Fibroblast of skin of scalp (primary cell): ENCODE measurements around the gene TSPAN2.

Experiments used
- DNase-seq: peaks from one replicate; pipeline ENCODE4 v3.0.0-alpha.2; 2013

TSPAN2 gene

DNA sequence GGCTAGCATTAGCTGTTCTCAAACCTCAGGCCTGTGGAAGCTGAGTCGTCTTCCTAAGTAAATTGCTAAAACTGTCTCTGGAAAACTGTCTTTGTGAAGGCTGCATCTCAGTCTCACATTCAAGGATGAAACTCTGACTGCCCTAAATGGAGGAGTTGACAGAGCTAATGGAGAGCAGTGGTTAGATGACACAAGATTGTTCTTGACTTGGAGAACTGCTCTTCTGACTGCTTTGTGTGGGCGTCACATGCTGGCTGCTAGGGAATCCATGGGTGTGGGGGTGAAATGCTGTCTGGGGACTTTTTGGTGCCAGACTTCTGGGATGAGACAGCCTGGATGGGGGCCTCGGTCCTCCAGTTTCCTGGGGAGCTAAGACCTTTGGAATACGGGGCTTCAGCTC is 24.5 kb upstream of the TSPAN2 start:
- no peak for DNase-seq

GRCh38 chr1:115112496-115113375 is 23.4 kb upstream of the TSPAN2 start:
- DNase-seq: no peak

- no peak for DNase-seq
These were observed 18.4 kb upstream of the TSPAN2 start for GRCh38 chr1:115107516-115108260.

GRCh38 chr1:115105831-115106230 is 16.5 kb upstream of the TSPAN2 start:
- DNase-seq: no peak

DNA sequence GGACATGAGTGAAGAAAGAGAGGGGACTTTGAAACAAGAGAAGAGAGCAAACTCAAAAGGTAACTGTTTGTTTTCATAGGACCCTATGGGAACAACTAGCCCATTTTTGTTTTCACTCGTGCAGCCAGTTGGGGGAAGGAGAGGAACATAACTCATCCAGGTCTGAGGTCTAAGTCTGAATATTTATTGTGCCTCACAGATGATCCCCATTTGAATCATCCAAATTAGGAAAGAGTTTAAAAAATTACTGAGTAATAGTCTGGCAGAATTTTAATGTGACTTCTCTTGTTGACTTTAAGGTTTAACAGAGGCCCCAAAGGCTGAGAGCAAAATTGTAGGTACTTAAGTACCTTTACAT is 10.4 kb upstream of the TSPAN2 start:
- no peak for DNase-seq

DNA sequence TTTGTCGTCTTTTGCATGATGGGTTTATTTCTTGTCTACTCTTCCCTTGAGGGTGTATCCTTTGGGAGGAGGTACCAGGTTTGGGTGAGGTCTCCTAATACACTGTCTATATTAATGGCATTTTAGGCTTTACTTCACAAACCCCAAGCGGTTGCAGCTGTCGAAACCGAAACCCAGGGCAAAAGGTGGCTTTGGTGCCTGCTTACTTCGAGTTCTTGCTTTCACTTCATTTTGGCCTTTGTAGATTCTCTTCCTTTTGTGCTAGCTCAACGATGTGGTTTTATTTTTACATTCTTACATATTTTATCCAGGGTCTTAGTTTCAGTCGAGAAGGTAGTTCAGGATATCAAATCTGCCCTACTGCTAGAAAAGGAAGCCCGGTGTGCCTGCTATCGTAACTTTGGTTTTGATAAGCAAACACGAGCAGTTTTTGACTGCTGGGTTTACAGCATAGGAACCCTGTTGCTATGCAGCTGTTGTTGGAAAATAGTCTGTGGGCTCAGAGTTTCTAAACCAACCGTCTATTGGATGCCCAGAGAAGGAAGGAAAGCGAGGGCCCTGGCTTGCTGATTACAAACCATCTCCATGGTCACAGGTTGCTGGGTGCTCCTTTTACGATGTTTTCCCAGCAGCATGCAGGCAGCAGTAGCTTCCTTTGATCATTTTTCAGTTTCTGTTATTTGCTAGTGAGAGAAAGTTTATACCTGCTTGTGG is 9.8 kb upstream of the TSPAN2 start:
- DNase-seq: peak; percentile 20

DNA sequence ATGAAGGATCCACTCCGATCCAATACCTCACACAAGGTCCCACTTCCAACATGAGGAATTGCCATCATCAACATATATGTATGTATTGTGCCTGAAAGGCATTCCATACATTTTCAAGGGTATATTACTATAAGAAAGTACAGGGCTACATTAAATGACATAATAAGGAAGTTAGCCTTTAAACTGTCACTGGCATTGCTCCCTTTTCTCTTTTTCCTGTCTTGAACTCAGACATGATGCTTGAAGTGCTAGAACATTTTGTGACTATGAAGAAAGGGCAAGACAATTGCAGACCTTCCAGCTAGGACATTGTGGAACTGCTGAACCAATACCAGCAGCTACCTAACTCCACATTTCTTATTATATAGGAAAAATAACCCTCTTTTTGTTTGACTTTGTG is 2.9 kb upstream of the TSPAN2 start:
- no peak for DNase-seq

DNA sequence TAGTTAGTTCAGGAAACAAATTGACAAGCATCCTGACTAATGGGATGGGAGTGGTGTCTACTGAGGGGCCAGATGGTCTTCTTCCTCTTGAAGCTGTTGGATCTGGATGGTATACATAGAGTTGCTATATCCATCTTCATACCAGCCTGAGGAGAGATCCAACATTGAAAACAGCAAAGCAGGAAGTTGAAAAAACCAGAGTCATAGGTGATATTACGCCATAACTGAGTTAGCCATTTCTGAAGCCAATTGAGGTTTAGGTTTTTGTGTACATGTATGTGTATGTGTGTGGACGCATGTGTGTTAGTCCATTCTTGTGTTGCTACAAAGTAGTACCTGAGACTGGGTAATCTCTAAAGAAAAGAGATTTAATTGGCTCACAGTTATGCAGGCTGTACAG is 2.3 kb upstream of the TSPAN2 start:
- DNase-seq: no peak

DNA sequence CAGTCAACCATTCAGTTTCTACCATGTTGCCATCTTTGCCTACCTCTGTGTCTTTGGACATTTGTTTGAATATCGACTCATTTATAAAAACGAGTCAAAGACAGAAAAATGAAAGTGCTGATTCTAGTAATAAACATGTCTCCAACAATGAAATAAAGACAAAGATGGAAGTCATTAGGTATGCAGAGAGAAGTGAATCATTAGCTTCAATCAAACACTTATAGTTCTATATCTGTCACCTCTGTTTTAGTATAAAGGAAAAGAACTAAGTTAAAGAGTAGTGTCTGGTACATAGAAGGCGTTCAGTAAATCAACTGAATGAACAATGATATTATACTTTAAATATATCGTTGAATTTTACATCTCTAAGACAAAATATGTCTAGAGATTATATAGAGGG is 1.7 kb upstream of the TSPAN2 start:
- no peak for DNase-seq

- no peak for DNase-seq
These were observed 1.2 kb upstream of the TSPAN2 start for GRCh38 chr1:115090540-115090939.

DNA sequence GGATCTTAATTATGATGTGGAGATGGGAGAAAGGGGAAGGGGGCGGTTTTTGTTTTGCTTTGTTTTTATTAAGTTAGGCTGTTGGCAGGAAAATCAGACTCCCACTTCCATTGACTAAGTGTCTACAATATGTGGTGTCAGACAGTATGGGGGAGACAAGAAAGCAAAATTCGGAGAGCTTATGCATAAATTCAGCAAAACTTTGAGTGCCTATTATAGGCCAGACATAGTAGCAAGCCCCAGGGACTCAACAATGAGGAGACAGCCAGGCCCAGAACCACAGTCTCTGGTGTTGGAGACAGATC is 835 bp upstream of the TSPAN2 start:
- DNase-seq: no peak

DNA sequence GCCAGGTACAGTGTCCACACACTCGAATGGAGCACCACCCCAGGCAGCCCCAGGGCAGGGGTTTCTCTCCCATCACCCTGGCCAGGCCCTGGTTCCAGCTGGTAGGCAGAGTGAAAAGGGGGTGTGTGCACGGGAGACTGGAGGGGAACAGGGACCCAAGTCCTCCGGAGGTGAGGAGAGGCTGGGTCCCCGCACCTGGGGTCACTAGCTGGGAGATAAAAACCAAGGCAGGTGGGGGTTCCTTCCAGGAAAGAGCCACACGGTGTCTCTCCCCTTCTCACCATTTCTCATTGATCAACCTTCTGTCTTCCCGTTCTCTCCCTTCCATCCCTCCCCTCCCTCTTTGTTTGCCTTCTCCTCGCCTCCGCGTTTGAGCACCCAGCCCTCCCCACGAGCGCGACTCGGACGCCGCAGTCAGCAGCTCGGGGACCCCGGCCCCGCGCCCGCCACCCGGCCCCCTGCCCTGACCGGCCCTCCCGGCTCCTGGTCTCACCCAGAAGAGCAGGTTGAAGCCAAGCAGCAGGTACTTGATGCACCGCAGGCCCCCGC is 358 bp downstream of the TSPAN2 start:
- DNase-seq: no peak

DNA sequence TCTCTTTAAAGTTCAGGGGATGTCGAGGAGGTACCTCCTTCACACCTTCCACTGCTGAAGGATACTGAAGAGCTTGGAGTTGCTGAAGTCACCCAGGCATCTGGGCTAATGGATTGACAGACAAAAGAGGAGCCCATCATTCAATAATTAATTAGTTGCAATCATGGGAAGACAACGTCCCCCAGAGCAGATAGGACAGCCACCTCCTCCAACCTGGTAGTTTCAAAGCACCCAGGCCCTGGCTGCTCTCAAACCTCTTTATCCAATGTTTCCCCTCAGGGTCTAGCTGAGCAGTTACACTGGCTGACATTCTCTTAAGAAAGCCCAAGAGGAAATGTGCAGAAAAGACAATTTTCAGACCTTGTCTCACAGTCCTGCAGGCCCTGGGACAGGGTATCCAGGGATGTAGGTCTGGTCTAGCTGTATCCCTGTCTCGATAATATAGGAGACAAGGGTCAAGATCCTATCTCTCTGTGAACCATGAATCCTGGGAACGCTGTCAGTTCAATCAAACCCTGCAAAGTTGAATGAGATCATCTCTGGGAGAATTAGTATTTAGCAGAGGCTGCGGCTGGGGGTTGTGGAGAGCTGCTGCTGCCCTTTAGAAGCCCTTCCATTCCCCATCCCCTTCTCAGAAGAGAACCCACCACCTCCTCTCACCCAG is 1.1 kb downstream of the TSPAN2 start:
- no peak for DNase-seq

GRCh38 chr1:115086176-115086830 is 3.0 kb downstream of the TSPAN2 start:
- DNase-seq: no peak

GRCh38 chr1:115084902-115085511 is 4.3 kb downstream of the TSPAN2 start:
- DNase-seq: no peak

- no peak for DNase-seq
These were observed 6.4 kb downstream of the TSPAN2 start for GRCh38 chr1:115082949-115083348.

DNA sequence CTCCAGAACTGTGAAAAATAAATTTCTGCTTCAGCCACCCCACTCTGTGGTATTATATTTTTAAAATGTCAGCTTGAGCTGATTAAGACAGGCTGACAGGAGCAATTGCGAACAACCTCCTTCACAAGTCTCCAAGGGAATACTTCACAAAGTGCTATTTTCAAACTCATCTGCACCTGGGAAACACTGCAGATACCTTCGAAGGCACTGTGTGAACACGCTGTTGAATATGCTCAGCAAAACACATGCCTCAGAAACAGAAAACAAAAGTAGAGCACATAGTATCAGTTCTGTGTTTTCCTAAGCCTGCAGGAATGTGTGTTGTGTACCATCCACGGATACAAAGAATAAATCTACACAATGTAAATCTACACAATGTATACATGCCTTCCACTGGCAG is 10.6 kb downstream of the TSPAN2 start:
- no peak for DNase-seq

DNA sequence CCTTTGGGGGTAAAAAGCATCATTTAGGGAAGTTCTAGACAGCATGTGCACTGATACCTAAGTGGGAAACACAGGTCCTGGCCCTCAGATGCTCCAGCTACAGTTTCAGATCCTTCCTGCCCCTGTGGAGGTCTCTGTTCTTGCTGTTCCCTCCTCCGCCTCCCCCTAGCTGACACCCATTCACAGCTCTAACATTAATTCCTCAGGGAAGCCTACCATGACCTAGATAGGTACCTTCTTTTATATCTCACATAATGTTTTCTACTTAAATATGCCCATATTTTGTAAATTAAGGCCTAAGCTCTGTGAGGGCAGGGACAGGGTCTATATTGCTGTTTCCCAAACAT is 11.3 kb downstream of the TSPAN2 start:
- DNase-seq: no peak

DNA sequence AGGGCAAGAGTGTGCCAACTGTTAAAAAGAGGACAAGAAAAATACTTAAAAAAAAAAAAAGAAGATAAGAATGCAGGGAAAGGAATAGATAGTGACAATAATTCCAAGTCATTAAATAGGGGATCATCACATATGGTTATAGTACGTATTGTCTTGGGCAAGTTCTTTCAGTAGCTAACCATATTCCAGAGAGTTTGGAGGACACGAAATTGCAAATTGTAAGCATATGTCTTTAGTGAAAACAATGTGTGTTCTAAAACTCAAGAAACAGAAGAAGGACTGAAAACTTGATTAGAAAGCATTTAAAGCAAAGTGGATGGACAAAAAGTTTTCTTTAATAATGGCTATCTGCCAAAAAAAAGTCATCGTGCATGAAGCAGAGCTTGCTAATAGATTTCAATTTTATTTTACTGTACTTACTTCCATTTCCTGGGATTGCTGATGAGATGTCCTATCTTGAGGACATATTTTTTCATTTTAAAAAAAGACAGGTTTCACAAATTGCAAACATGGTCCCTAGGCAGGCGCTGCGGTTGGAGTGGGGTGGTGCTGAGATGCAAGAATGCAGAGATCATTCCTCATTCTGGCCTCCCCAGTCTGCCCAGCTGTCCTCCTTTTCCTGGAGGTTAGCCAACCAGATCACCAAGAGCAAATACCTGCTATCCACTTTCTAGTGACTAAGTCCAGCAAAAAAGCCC is 11.9 kb downstream of the TSPAN2 start:
- DNase-seq: peak; percentile 31

DNA sequence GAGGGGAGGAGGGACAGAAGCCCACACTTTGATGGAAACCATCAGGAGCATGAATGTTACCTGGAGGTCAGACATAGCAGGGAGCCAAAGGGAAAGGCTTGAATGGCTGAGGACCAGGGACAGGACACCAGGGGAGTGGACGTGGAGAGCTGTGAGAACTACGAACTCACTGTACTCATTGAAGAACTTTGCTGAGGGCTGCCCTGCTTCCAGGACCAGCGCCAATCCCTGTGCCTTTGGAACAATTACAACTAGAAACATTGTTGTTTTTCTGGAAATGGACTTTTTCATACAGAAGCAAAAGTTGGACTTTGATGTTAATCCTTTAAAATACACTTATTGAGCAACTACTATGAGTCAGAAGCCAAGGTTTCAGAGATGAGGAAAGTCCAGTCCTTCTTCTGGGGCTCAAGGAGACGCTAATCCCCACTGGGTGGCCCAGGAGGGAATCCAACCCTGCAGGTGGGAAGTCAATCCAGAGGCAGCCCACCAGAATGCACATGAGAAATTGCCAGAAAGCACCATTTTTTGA is 12.9 kb downstream of the TSPAN2 start:
- DNase-seq: no peak
